Measurements from ENCODE around the gene PTPN18.

GRCh38 chr2:130344578-130344977, 11.3 kb upstream of the PTPN18 start:
- TF ChIP-seq CBFB (CRISPR knock-in tag; IDR thresholded peaks at IDR 0.05; ENCODE audit: low read depth): no peak
- no peak for TF ChIP-seq CTCF (IDR thresholded peaks at IDR 0.05)
- no peak for TF ChIP-seq TP53 (CRISPR knock-in tag; IDR thresholded peaks at IDR 0.05)
- TF ChIP-seq GABPB1 (CRISPR knock-in tag; IDR thresholded peaks at IDR 0.05): no peak
- no peak for TF ChIP-seq TEAD4 (CRISPR knock-in tag; IDR thresholded peaks at IDR 0.05)
- no peak for TF ChIP-seq MYBL2 (CRISPR knock-in tag; IDR thresholded peaks at IDR 0.05)
- no peak for TF ChIP-seq SP1 (CRISPR knock-in tag; conservative IDR thresholded peaks at IDR 0.05)
- no peak for TF ChIP-seq E2F1 (CRISPR knock-in tag; IDR thresholded peaks at IDR 0.05)
- no peak for TF ChIP-seq MAX (CRISPR knock-in tag; IDR thresholded peaks at IDR 0.05)
- no peak for TF ChIP-seq SMAD4 (CRISPR knock-in tag; IDR thresholded peaks at IDR 0.05)
- no peak for TF ChIP-seq ZNF263 (CRISPR knock-in tag; IDR thresholded peaks at IDR 0.05; ENCODE audit: low read depth)
